ENCODE data around the gene ZNF862.

The ZNF862 gene

GRCh38 chr7:149817301-149817771, 20.8 kb upstream of the ZNF862 start:
- no peaks in the 10 kb centered on the region for H3K9me3 Mint-ChIP-seq
- no peak overlapping the region for H3K4me3 Mint-ChIP-seq
- H3K4me1 Mint-ChIP-seq (ENCODE audit: low read depth), result no peaks in the 10 kb centered on the region
- H3K36me3 Mint-ChIP-seq (ENCODE audit: low read depth), result no peaks in the 10 kb centered on the region
- H3K27me3 Mint-ChIP-seq, result no peaks in the 10 kb centered on the region
- H3K27ac Mint-ChIP-seq, result no peak overlapping the region

GRCh38 chr7:149817836-149818535, 20.2 kb upstream of the ZNF862 start:
- H3K27me3 Mint-ChIP-seq, result no peaks in the 10 kb centered on the region
- H3K9me3 Mint-ChIP-seq, result no peaks in the 10 kb centered on the region
- H3K27ac Mint-ChIP-seq, result no peak overlapping the region
- H3K36me3 Mint-ChIP-seq (ENCODE audit: low read depth), result no peaks in the 10 kb centered on the region
- no peaks in the 10 kb centered on the region for H3K4me1 Mint-ChIP-seq (ENCODE audit: low read depth)
- no peak overlapping the region for H3K4me3 Mint-ChIP-seq

GRCh38 chr7:149818536-149818840, 19.7 kb upstream of the ZNF862 start:
- no peak overlapping the region for H3K4me3 Mint-ChIP-seq
- H3K4me1 Mint-ChIP-seq (ENCODE audit: low read depth), result no peaks in the 10 kb centered on the region
- no peaks in the 10 kb centered on the region for H3K9me3 Mint-ChIP-seq
- H3K27me3 Mint-ChIP-seq, result no peaks in the 10 kb centered on the region
- no peaks in the 10 kb centered on the region for H3K36me3 Mint-ChIP-seq (ENCODE audit: low read depth)
- no peak overlapping the region for H3K27ac Mint-ChIP-seq

GRCh38 chr7:149819141-149819960, 18.8 kb upstream of the ZNF862 start:
- no peaks in the 10 kb centered on the region for H3K9me3 Mint-ChIP-seq
- H3K36me3 Mint-ChIP-seq (ENCODE audit: low read depth), result no peaks in the 10 kb centered on the region
- no peaks in the 10 kb centered on the region for H3K4me1 Mint-ChIP-seq (ENCODE audit: low read depth)
- no peak overlapping the region for H3K4me3 Mint-ChIP-seq
- H3K27ac Mint-ChIP-seq, result no peak overlapping the region
- H3K27me3 Mint-ChIP-seq, result no peaks in the 10 kb centered on the region

GRCh38 chr7:149819961-149820340, 18.2 kb upstream of the ZNF862 start:
- H3K4me1 Mint-ChIP-seq (ENCODE audit: low read depth), result no peaks in the 10 kb centered on the region
- no peaks in the 10 kb centered on the region for H3K27me3 Mint-ChIP-seq
- no peak overlapping the region for H3K4me3 Mint-ChIP-seq
- H3K27ac Mint-ChIP-seq, result no peak overlapping the region
- H3K9me3 Mint-ChIP-seq, result no peaks in the 10 kb centered on the region
- H3K36me3 Mint-ChIP-seq (ENCODE audit: low read depth), result no peaks in the 10 kb centered on the region

- no peak overlapping the region for H3K27ac Mint-ChIP-seq
- H3K36me3 Mint-ChIP-seq (ENCODE audit: low read depth), result no peaks in the 10 kb centered on the region
- no peaks in the 10 kb centered on the region for H3K27me3 Mint-ChIP-seq
- no peaks in the 10 kb centered on the region for H3K9me3 Mint-ChIP-seq
- no peak overlapping the region for H3K4me3 Mint-ChIP-seq
- H3K4me1 Mint-ChIP-seq (ENCODE audit: low read depth), result no peaks in the 10 kb centered on the region
Observed at GRCh38 chr7:149820622-149821190, 17.5 kb upstream of the ZNF862 start.

- H3K27ac Mint-ChIP-seq, result no peak overlapping the region
- no peaks in the 10 kb centered on the region for H3K9me3 Mint-ChIP-seq
- H3K27me3 Mint-ChIP-seq, result no peaks in the 10 kb centered on the region
- no peaks in the 10 kb centered on the region for H3K36me3 Mint-ChIP-seq (ENCODE audit: low read depth)
- H3K4me1 Mint-ChIP-seq (ENCODE audit: low read depth), result no peaks in the 10 kb centered on the region
- H3K4me3 Mint-ChIP-seq, result no peak overlapping the region
Observed at GRCh38 chr7:149821191-149822148, 16.7 kb upstream of the ZNF862 start.

GRCh38 chr7:149822353-149822943, 15.7 kb upstream of the ZNF862 start:
- H3K36me3 Mint-ChIP-seq (ENCODE audit: low read depth), result no peaks in the 10 kb centered on the region
- H3K9me3 Mint-ChIP-seq, result no peaks in the 10 kb centered on the region
- H3K27me3 Mint-ChIP-seq, result no peaks in the 10 kb centered on the region
- H3K4me3 Mint-ChIP-seq, result no peak overlapping the region
- H3K27ac Mint-ChIP-seq, result no peak overlapping the region
- peaks cover 5% of the 10 kb centered on the region for H3K4me1 Mint-ChIP-seq (ENCODE audit: low read depth)

GRCh38 chr7:149823191-149823630, 15.0 kb upstream of the ZNF862 start:
- peaks cover 9% of the 10 kb centered on the region for H3K4me1 Mint-ChIP-seq (ENCODE audit: low read depth)
- H3K27ac Mint-ChIP-seq, result no peak overlapping the region
- H3K4me3 Mint-ChIP-seq, result no peak overlapping the region
- H3K9me3 Mint-ChIP-seq, result no peaks in the 10 kb centered on the region
- H3K36me3 Mint-ChIP-seq (ENCODE audit: low read depth), result no peaks in the 10 kb centered on the region
- H3K27me3 Mint-ChIP-seq, result no peaks in the 10 kb centered on the region

- Mint-ChIP-seq H3K36me3 (ENCODE audit: low read depth) (no peaks in the 10 kb centered on the region), H3K27ac (no peak overlapping the region), H3K4me1 (ENCODE audit: low read depth) (peaks cover 9% of the 10 kb centered on the region), H3K9me3 (no peaks in the 10 kb centered on the region), H3K27me3 (no peaks in the 10 kb centered on the region), H3K4me3 (no peak overlapping the region)
Observed at GRCh38 chr7:149823631-149824199, 14.5 kb upstream of the ZNF862 start.

- Mint-ChIP-seq H3K9me3 (no peaks in the 10 kb centered on the region), H3K27me3 (no peaks in the 10 kb centered on the region), H3K27ac (no peak overlapping the region), H3K4me1 (ENCODE audit: low read depth) (peaks cover 9% of the 10 kb centered on the region), H3K4me3 (no peak overlapping the region), H3K36me3 (ENCODE audit: low read depth) (no peaks in the 10 kb centered on the region)
Observed at GRCh38 chr7:149824301-149824741, 13.9 kb upstream of the ZNF862 start.

- Mint-ChIP-seq H3K36me3 (ENCODE audit: low read depth) (no peaks in the 10 kb centered on the region), H3K4me1 (ENCODE audit: low read depth) (peaks cover 9% of the 10 kb centered on the region), H3K4me3 (no peak overlapping the region), H3K9me3 (no peaks in the 10 kb centered on the region), H3K27me3 (no peaks in the 10 kb centered on the region), H3K27ac (no peak overlapping the region)
Observed at GRCh38 chr7:149824748-149825566, 13.2 kb upstream of the ZNF862 start.

- Mint-ChIP-seq H3K9me3 (no peaks in the 10 kb centered on the region), H3K27me3 (no peaks in the 10 kb centered on the region), H3K4me1 (ENCODE audit: low read depth) (peaks cover 9% of the 10 kb centered on the region), H3K36me3 (ENCODE audit: low read depth) (no peaks in the 10 kb centered on the region), H3K27ac (no peak overlapping the region), H3K4me3 (no peak overlapping the region)
Observed at GRCh38 chr7:149825567-149826343, 12.4 kb upstream of the ZNF862 start.
